ENCODE measurements around the gene EFNA5. TPM values are rescaled to one million over a fixed set of nuclear protein-coding genes. Genes with fewer than 3 reads are reported as not detected.

EFNA5 gene
- total and polyA plus RNA-seq, 4 donors = 0.14 to 0.93 (median 0.54) TPM

GRCh38 chr5:107553117-107553555 is 117.6 kb downstream of the EFNA5 start:
- Histone ChIP-seq H3K4me3 (ENCODE audit: low read depth in 1 of 3, low read length in 3 of 3) (no peak overlapping the region), H3K27ac (ENCODE audit: low read depth in 1 of 2, low read length in 2 of 2) (no peak overlapping the region), H3K9ac (ENCODE audit: low read depth in 1 of 2, low read length in 2 of 2) (no peak overlapping the region), H3K9me3 (ENCODE audit: control insufficient read depth in 4 of 4, low read length in 3 of 4) (no peaks in the 10 kb centered on the region), H3K27me3 (ENCODE audit: control insufficient read depth in 4 of 4, insufficient read depth in 4 of 4, low read length in 3 of 4) (peaks cover 0 to 4% (median 0%) of the 10 kb centered on the region in 4 donors), H3K4me1 (ENCODE audit: control insufficient read depth in 4 of 4, insufficient read depth in 4 of 4, low read length in 3 of 4) (peaks cover 0 to 10% (median 0%) of the 10 kb centered on the region in 4 donors), H3K36me3 (ENCODE audit: control insufficient read depth in 4 of 4, insufficient read depth in 3 of 4, low read depth in 1 of 4, low read length in 3 of 4) (no peaks in the 10 kb centered on the region)
- DNase-seq (ENCODE audit: low spot score) = no peak
- no peak for TF ChIP-seq RXRA (IDR thresholded peaks at IDR 0.05)
- no peak for TF ChIP-seq FOXA2 (IDR thresholded peaks at IDR 0.05)
- no peak for TF ChIP-seq ZBTB33 (IDR thresholded peaks at IDR 0.05)
- TF ChIP-seq REST (IDR thresholded peaks at IDR 0.05) = no peak
- TF ChIP-seq, protein P1, sequence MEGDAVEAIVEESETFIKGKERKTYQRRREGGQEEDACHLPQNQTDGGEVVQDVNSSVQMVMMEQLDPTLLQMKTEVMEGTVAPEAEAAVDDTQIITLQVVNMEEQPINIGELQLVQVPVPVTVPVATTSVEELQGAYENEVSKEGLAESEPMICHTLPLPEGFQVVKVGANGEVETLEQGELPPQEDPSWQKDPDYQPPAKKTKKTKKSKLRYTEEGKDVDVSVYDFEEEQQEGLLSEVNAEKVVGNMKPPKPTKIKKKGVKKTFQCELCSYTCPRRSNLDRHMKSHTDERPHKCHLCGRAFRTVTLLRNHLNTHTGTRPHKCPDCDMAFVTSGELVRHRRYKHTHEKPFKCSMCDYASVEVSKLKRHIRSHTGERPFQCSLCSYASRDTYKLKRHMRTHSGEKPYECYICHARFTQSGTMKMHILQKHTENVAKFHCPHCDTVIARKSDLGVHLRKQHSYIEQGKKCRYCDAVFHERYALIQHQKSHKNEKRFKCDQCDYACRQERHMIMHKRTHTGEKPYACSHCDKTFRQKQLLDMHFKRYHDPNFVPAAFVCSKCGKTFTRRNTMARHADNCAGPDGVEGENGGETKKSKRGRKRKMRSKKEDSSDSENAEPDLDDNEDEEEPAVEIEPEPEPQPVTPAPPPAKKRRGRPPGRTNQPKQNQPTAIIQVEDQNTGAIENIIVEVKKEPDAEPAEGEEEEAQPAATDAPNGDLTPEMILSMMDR (IDR thresholded peaks at IDR 0.05; ENCODE audit: low read depth, low read length, missing input control) = no peak
- no peak for TF ChIP-seq NR2F2 (IDR thresholded peaks at IDR 0.05)
- TF ChIP-seq HNF4G (IDR thresholded peaks at IDR 0.05) = no peak
- no peak for TF ChIP-seq HNF4A (conservative IDR thresholded peaks at IDR 0.05)
- no peak for TF ChIP-seq YY1 (IDR thresholded peaks at IDR 0.05)
- TF ChIP-seq RAD21 (IDR thresholded peaks at IDR 0.05) = no peak
- no peak for TF ChIP-seq JUND (IDR thresholded peaks at IDR 0.05)
- TF ChIP-seq, protein P2, sequence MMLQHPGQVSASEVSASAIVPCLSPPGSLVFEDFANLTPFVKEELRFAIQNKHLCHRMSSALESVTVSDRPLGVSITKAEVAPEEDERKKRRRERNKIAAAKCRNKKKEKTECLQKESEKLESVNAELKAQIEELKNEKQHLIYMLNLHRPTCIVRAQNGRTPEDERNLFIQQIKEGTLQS (IDR thresholded peaks at IDR 0.05) = no peak
- no peak for TF ChIP-seq SP1 (IDR thresholded peaks at IDR 0.05)
- TF ChIP-seq EGR1 (IDR thresholded peaks at IDR 0.05; ENCODE audit: low read depth in 2 of 2) = no peak
- TF ChIP-seq TAF1 (conservative IDR thresholded peaks at IDR 0.05) = no peak
- no peak for TF ChIP-seq FOXA1 (IDR thresholded peaks at IDR 0.05)
- TF ChIP-seq, protein P3, sequence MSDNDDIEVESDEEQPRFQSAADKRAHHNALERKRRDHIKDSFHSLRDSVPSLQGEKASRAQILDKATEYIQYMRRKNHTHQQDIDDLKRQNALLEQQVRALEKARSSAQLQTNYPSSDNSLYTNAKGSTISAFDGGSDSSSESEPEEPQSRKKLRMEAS (IDR thresholded peaks at IDR 0.05) = no peak
- no peak for TF ChIP-seq GABPA (IDR thresholded peaks at IDR 0.05 in 1 of 2, conservative IDR thresholded peaks at IDR 0.05 in 1 of 2)
- WGBS = 85% methylated on average over 7 of the region's 7 CpGs

Data from liver (tissue), 9 donors.